Endothelial cell of umbilical vein (primary cell): ENCODE data around the gene DMBX1. TPM values are rescaled to one million over a fixed set of nuclear protein-coding genes. Genes with fewer than 3 reads are reported as not detected.

ENCODE experiments used
- BruUV-seq: library from RNA; stranded (reverse); fragments of 400-500 nt; replicated peaks from 2 replicates; lab custom pipeline; 2021; lab: Mats Ljungman, UMichigan
- CTCF ChIA-PET: fragments of 300-600, 350-600 bp; sonication (Branson Sonifier 250); formaldehyde crosslinking; loops from one replicate; lab custom pipeline; 2021; ENCODE audit warnings: antibody characterized with exemption, inconsistent platforms; lab: Charles Lee
- POLR2A ChIA-PET: fragments of 300-600, 350-600 bp; sonication (Branson Sonifier 250); formaldehyde crosslinking; loops from one replicate; lab custom pipeline; 2021; ENCODE audit warnings: antibody characterized with exemption, inconsistent platforms; lab: Charles Lee
- DNase-seq: peaks from one replicate; pipeline ENCODE4 v3.0.0-alpha.2; 2011; ENCODE audit warnings: low read depth, low spot score
- FAIRE-seq: peaks from 2 replicates; lab custom pipeline; 2011; peaks lifted over from hg19 to GRCh38; lab: Jason Lieb, UNC
- H2AFZ ChIP-seq: 2 replicates; pipeline ENCODE4 v1.6.0; 2012; ENCODE audit warnings: low read depth, low read length, control low read depth, inconsistent platforms
- H3K27ac ChIP-seq: 2 replicates; pipeline ENCODE4 v1.5.1; 2011; ENCODE audit warnings: low read depth, mild to moderate bottlenecking, control low read depth, low read length, moderate library complexity; ENCODE audit not compliant: insufficient read depth
- H3K27me3 ChIP-seq, 2 experiments: 2 replicates each; pipeline versions ENCODE4 v1.6.0 to v1.6.1; 2011; ENCODE audit warnings: low read length in 2 of 2, mixed read lengths in 1 of 2; ENCODE audit not compliant: control insufficient read depth in 2 of 2, insufficient read depth in 2 of 2
- H3K36me3 ChIP-seq, 2 experiments: 2 replicates in 1 of 2; 3 replicates in 1 of 2; pipeline ENCODE4 v1.5.1; 2011; ENCODE audit warnings: low read length in 2 of 2, mild to moderate bottlenecking in 1 of 2, moderate library complexity in 1 of 2; ENCODE audit not compliant: control insufficient read depth in 2 of 2, insufficient read depth in 2 of 2; ENCODE audit errors: extremely low read depth in 1 of 2
- H3K4me1 ChIP-seq: 3 replicates; pipeline ENCODE4 v1.5.1; 2011; ENCODE audit warnings: mild to moderate bottlenecking, low read length; ENCODE audit not compliant: control insufficient read depth, insufficient read depth; ENCODE audit errors: extremely low read depth
- H3K4me2 ChIP-seq: 2 replicates; pipeline ENCODE4 v1.6.1; 2011; ENCODE audit warnings: low read length, control low read depth, mixed read lengths; ENCODE audit not compliant: insufficient read depth
- H3K4me3 ChIP-seq, 3 experiments: fragments of 200-600 bp in 1 of 3; sonication (generic), shearing (Covaris generic) in 1 of 3; replicated peaks in 1 of 3; 2 replicates each; pipeline ENCODE4 v1.5.1; 2011 to 2016; ENCODE audit warnings: control low read depth in 3 of 3, low read length in 3 of 3, mild to moderate bottlenecking in 2 of 3, inconsistent platforms in 1 of 3, low read depth in 1 of 3, moderate library complexity in 1 of 3; ENCODE audit not compliant: insufficient read depth in 1 of 3
- H3K79me2 ChIP-seq: 2 replicates; pipeline ENCODE4 v1.6.0; 2012; ENCODE audit warnings: low read length, inconsistent platforms; ENCODE audit not compliant: control insufficient read depth, insufficient read depth
- H3K9ac ChIP-seq: replicated peaks from 2 replicates; pipeline ENCODE3; 2011; ENCODE audit warnings: low read length, control low read depth; ENCODE audit not compliant: insufficient read depth; ENCODE audit errors: extremely low read depth
- H3K9me1 ChIP-seq: replicated peaks from 3 replicates; pipeline ENCODE4 v1.6.0; 2011; ENCODE audit warnings: mild to moderate bottlenecking, low read length; ENCODE audit not compliant: control insufficient read depth, insufficient read depth; ENCODE audit errors: extremely low read depth
- H3K9me3 ChIP-seq: replicated peaks from 2 replicates; pipeline ENCODE4 v1.5.1; 2012; ENCODE audit warnings: low read length, inconsistent platforms; ENCODE audit not compliant: control insufficient read depth, insufficient read depth
- H4K20me1 ChIP-seq: replicated peaks from 2 replicates; pipeline ENCODE3; 2011; ENCODE audit warnings: mild to moderate bottlenecking, low read length; ENCODE audit not compliant: control insufficient read depth, insufficient read depth; ENCODE audit errors: extremely low read depth
- EZH2 ChIP-seq: IDR thresholded peaks from 2 replicates; pipeline ENCODE4 v1.6.1; 2012; ENCODE audit warnings: borderline replicate concordance, low read depth, mild to moderate bottlenecking, moderate library complexity, low read length, inconsistent platforms; ENCODE audit not compliant: severe bottlenecking
- FOS ChIP-seq: IDR thresholded peaks from 2 replicates; pipeline ENCODE4 v1.6.1; 2011; ENCODE audit warnings: mild to moderate bottlenecking, low read length, moderate library complexity, borderline replicate concordance; ENCODE audit not compliant: insufficient read depth
- GATA2 ChIP-seq: IDR thresholded peaks from 2 replicates; pipeline ENCODE4 v1.7.0; 2011; ENCODE audit warnings: low read depth, mild to moderate bottlenecking, moderate library complexity, mixed read lengths, low read length; ENCODE audit not compliant: insufficient read length, insufficient read depth
- JUN ChIP-seq: IDR thresholded peaks from 2 replicates; pipeline ENCODE4 v1.6.1; 2011; ENCODE audit warnings: borderline replicate concordance, low read depth; ENCODE audit not compliant: insufficient read length, insufficient read depth
- MYC ChIP-seq: IDR thresholded peaks from one replicate; pipeline ENCODE4 v1.6.1; 2011; ENCODE audit warnings: mild to moderate bottlenecking, low read depth, low read length
- POLR2A ChIP-seq: IDR thresholded peaks from 2 replicates; pipeline ENCODE4 v1.6.1; 2012; ENCODE audit warnings: low read depth, mild to moderate bottlenecking, control low read depth, low read length
- POLR2AphosphoS5 ChIP-seq: IDR thresholded peaks from 2 replicates; pipeline ENCODE4 v1.6.1; 2012; ENCODE audit warnings: low read depth, mild to moderate bottlenecking, control low read depth, low read length, moderate library complexity; ENCODE audit not compliant: insufficient read depth
- dilution Hi-C: fragments of 300-500 bp; cut with MboI; formaldehyde crosslinking; loops from one replicate; pipeline ENCODE4 v1.15.0; 2019; ENCODE audit warnings: low sequenced_read_pairs; ENCODE audit not compliant: extremely low pct_ligation_motif_present
- intact Hi-C: fragments of 100-400 bp; cut with micrococcal nuclease; formaldehyde crosslinking; loops from one replicate; pipeline ENCODE4 v1.10.0; 2022
- polyA plus RNA-seq, 4 experiments: library from polyadenylated mRNA; depleted of rRNA in 3 of 4; stranded (reverse) in 3 of 4; unstranded in 1 of 4; fragments of >200 nt; gene quantifications; 2 replicates each; pipeline versions ENCODE4 v1.2.1 to v1.2.3, GENCODE V29; 2011 to 2012; ENCODE audit warnings: missing spikeins in 1 of 4
- total RNA-seq: library from RNA; stranded (reverse); gene quantifications from 2 replicates; pipeline ENCODE4 v1.2.3, GENCODE V29; 2021
- TF ChIP-seq, protein P1 (sequence below): IDR thresholded peaks from 2 replicates; pipeline ENCODE4 v1.6.1; 2011; ENCODE audit not compliant: insufficient read depth, insufficient read length
- TF ChIP-seq, protein P2 (sequence below), 2 donors: IDR thresholded peaks; 1 replicate in 1 of 2; 2 replicates in 1 of 2; pipeline ENCODE4 v1.5.1; 2011; ENCODE audit warnings: low read length in 2 of 2, mild to moderate bottlenecking in 2 of 2, moderate library complexity in 2 of 2, control low read depth in 1 of 2, inconsistent platforms in 1 of 2, low read depth in 1 of 2; ENCODE audit not compliant: insufficient read depth in 1 of 2; ENCODE audit errors: extremely low read depth in 1 of 2

DMBX1 gene
- total and polyA plus RNA-seq, 2 donors (not counting 3 experiments of a cell fraction or from before 2014, with no cell fraction given), result not detected

DNA sequence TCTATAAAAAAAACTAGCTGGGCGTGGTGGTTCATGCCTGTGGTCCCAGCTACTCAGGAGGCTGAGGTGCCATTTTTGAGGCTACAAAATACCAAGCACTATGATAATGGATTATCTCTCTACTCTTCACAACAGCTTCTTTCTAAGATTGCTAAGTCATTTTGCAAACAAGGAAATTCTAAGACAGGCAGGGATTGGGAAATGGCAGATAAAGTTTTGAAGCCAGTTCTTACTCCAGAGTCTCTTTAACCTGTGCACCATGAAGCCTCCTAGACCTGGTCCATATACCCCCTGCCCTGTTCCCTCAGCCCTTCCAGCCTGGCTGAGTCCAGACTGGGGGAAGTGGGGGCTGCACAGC lies 39.5 kb upstream of the DMBX1 start:
- no peaks in the 10 kb centered on the region for H3K79me2 ChIP-seq

More for the DNA sequence above, 39.5 kb upstream of the DMBX1 start:
- FAIRE-seq, result no peak
- no peak overlapping the region for H3K4me2 ChIP-seq
- TF ChIP-seq MYC, result no peak
- TF ChIP-seq, protein P1, sequence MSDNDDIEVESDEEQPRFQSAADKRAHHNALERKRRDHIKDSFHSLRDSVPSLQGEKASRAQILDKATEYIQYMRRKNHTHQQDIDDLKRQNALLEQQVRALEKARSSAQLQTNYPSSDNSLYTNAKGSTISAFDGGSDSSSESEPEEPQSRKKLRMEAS, result no peak
- TF ChIP-seq, protein P2, sequence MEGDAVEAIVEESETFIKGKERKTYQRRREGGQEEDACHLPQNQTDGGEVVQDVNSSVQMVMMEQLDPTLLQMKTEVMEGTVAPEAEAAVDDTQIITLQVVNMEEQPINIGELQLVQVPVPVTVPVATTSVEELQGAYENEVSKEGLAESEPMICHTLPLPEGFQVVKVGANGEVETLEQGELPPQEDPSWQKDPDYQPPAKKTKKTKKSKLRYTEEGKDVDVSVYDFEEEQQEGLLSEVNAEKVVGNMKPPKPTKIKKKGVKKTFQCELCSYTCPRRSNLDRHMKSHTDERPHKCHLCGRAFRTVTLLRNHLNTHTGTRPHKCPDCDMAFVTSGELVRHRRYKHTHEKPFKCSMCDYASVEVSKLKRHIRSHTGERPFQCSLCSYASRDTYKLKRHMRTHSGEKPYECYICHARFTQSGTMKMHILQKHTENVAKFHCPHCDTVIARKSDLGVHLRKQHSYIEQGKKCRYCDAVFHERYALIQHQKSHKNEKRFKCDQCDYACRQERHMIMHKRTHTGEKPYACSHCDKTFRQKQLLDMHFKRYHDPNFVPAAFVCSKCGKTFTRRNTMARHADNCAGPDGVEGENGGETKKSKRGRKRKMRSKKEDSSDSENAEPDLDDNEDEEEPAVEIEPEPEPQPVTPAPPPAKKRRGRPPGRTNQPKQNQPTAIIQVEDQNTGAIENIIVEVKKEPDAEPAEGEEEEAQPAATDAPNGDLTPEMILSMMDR (IDR thresholded peaks at IDR 0.05; ENCODE audit: extremely low read depth in 1 of 2, insufficient read depth in 1 of 2, low read depth in 1 of 2, low read length in 2 of 2), result no peak
- TF ChIP-seq FOS, result no peak
- no peak for TF ChIP-seq JUN
- TF ChIP-seq EZH2, result no peak
- no peak for TF ChIP-seq POLR2AphosphoS5
- TF ChIP-seq GATA2, result no peak
- TF ChIP-seq POLR2A, result no peak
- DNase-seq, result no peak
- H3K36me3 ChIP-seq, result no peaks in the 10 kb centered on the region
- peaks cover 65 to 75% of the 10 kb centered on the region in 2 experiments for H3K27me3 ChIP-seq
- CTCF ChIA-PET, result interaction anchor here (0.8 to 2.1 kb wide), 8 partner anchors 9 to 83 kb away, joined by 3 to 11 read pairs (median 4); no protein-coding TSS in a partner anchor
- no peak overlapping the region for H2AFZ ChIP-seq
- no peaks in the 10 kb centered on the region for H3K9me1 ChIP-seq
- no TSS peak for BruUV-seq
- POLR2A ChIA-PET, result no interaction called here
- H3K4me1 ChIP-seq, result no peaks in the 10 kb centered on the region
- H4K20me1 ChIP-seq, result no peaks in the 10 kb centered on the region
- no peak overlapping the region for H3K9ac ChIP-seq
- no peaks in the 10 kb centered on the region for H3K9me3 ChIP-seq
- no peak overlapping the region for H3K4me3 ChIP-seq
- H3K27ac ChIP-seq, result no peak overlapping the region
- intact Hi-C loops (no loop called here), dilution Hi-C loops (no loop called here)
